GM12875 (cell line): Measurements from ENCODE around the gene MYBPHL.

Experiments
- H3K4me3 ChIP-seq: one replicate; pipeline ENCODE4 v1.5.1; 2011; ENCODE audit warnings: low read depth, low read length, control low read depth
- CTCF ChIP-seq: IDR thresholded peaks from 2 replicates; pipeline ENCODE4 v1.5.1; 2011; ENCODE audit warnings: low read depth, mild to moderate bottlenecking, control low read depth, inconsistent platforms, low read length, moderate library complexity, borderline replicate concordance; ENCODE audit not compliant: insufficient read depth

The MYBPHL gene

GRCh38 chr1:109306832-109307273 is at the start of gene MYBPHL:
Gene MYBPHL, minus strand, starts transcription at chr1:109307011. Its CDS starts 20 bp downstream, at chr1:109306991.
- no peak within 1 kb of the TSS for H3K4me3 ChIP-seq
- TF ChIP-seq CTCF: no peak

DNA sequence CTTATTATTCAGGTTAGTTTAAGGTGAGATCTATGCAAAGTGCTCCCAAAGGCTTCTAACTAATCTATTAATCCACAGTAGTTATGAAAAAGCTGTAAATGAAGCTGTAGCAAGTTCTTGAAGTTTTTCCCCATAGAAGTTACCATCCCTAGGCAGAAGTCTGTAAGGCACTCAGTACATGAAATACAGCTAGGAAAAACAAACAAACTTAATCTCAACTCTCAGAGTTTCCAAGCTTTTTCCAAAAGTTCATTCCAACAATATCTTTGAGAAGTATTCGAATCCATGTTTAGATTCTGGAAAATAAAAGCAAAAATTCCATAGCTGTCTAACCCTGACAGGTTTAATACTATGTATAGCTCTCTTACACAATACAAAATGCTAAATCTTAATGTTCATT is 49.7 kb upstream of the MYBPHL start:
- H3K4me3 ChIP-seq: no peak overlapping the region
- TF ChIP-seq CTCF: no peak

DNA sequence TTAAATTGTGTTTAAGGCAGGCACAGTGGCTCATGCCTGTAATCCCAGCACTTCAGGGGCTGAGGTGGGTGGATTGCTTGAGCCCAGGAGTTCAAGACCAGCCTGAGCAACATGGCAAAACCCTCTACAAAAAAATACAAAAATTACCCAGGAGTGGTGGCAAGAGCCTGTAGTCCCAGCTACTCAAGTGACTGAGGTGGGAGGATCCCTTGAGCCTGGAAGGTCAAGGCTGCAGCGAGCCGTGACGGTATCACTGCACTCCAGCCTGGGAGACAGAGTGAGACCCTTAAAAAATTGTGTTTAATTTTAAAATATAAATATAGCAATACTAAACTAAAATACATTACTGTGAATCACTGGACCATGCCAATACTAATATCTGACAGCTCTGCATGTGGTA is 48.1 kb upstream of the MYBPHL start:
- TF ChIP-seq CTCF: no peak
- H3K4me3 ChIP-seq: no peak overlapping the region

DNA sequence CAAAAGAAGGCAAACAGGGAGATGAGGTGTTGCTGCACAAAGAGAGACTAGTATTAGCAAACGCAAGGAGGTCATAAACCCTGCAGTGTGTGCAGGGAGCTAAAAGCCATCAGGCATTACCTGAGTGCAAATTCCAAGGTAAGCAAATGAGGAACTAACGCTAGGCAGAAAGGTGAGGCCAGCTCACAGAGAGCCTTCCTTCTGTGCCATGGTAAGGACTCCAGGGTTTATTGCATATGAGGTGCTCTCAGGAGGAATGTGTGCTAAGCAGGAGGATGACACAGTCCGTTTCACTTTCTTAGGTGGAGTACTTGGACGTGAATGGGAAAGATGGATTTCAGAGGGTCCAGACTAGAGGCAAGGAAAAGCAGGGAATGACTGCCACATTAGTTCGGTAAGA is 44.6 kb upstream of the MYBPHL start:
- no peak for TF ChIP-seq CTCF
- H3K4me3 ChIP-seq: no peak overlapping the region

DNA sequence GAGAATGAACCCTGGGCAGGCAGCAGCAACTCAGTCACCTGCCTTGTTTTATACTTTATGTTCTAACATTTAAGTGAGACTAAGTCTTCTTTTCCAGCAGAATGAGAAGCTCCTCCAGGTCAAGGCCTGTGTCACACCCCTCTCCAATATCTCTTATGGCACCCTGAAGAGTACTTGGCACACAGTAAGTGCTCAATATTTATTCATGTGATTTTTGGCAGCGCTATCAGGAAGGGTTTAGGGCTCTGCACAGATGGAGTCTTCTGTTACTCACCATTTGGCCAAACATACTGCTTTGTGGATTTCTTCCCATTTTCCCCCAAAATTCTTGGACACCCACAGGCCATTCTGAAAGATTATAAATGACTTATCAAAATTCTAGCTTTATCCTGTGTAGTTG is 43.8 kb upstream of the MYBPHL start:
- no peak for TF ChIP-seq CTCF
- H3K4me3 ChIP-seq: no peak overlapping the region

DNA sequence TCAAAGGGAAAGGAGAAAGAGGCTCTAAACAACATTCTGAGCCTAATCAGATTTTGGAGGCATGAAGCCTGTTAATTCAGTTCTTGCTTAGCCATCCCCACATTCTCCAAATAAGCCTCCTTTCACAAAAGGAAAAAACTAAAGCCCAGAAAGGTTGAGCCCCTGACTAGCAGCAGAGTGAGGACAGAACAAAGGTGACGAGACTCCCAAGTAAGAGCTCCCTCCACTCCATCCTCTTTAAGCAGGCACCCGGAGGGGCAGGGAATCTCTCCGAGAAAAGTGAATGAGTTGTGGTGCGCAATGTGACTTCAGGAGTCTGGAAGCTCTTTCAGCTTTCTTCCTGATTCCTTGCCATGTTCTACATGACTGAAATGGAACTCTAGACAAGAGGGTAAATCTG is 43.4 kb upstream of the MYBPHL start:
- H3K4me3 ChIP-seq: no peak overlapping the region
- TF ChIP-seq CTCF: no peak

DNA sequence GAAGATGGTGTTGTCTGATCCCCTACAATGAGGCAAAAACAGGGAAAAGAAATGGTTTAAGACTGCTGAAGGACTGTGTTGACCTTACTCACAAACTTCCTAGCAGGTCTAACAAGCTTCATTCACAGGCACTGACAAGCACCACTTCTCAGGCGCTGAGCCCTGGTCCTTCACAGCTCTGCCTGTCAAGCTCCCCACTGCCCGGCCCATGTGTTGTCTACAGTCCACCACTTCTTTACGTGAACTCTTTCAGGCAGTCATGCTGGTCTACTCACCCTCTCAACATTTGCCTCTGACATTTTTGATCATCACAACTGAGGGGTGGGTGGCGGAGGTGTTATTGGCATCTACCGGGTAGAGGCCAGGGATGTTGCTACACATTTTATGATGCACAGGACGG is 40.7 kb upstream of the MYBPHL start:
- TF ChIP-seq CTCF: no peak
- H3K4me3 ChIP-seq: no peak overlapping the region
